ENCODE measurements around the gene PDE8B. TPM values are rescaled to one million over a fixed set of nuclear protein-coding genes. Genes with fewer than 3 reads are reported as not detected.

The PDE8B gene
- total RNA-seq, 1 donor from 2014 or later = 2.6 TPM

DNA sequence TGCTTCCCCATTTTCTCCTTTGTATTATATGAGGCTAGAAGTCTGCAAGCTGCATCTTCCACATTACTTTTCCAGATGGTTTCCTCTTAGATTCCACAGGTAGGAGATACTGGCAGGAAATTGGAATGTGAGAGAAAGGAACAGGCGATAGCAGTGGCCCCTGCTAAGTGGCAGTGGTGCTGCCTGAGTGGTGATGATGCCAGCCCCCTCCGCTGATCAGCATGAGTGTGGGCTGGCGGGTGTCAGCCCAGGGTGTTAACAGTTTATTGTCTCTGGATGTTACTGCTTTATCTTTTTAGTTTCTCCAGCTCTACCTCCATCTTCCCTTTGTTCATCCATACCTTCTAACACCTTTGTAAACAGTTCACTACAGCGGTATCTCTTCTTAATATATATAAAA, 13.2 kb downstream of the PDE8B start:
- peaks cover 2% of the 10 kb centered on the region for H3K36me3 Mint-ChIP-seq (ENCODE audit: insufficient read depth)
- H3K4me3 Mint-ChIP-seq (ENCODE audit: low read depth) = no peak overlapping the region
- peaks cover 13% of the 10 kb centered on the region for H3K4me1 Mint-ChIP-seq (ENCODE audit: low read depth)
- no peak for DNase-seq (ENCODE audit: low spot score, unreplicated experiment)
- no peak overlapping the region for H3K27ac Mint-ChIP-seq
- no peaks in the 10 kb centered on the region for H3K27me3 Mint-ChIP-seq
- TF ChIP-seq, protein P1, sequence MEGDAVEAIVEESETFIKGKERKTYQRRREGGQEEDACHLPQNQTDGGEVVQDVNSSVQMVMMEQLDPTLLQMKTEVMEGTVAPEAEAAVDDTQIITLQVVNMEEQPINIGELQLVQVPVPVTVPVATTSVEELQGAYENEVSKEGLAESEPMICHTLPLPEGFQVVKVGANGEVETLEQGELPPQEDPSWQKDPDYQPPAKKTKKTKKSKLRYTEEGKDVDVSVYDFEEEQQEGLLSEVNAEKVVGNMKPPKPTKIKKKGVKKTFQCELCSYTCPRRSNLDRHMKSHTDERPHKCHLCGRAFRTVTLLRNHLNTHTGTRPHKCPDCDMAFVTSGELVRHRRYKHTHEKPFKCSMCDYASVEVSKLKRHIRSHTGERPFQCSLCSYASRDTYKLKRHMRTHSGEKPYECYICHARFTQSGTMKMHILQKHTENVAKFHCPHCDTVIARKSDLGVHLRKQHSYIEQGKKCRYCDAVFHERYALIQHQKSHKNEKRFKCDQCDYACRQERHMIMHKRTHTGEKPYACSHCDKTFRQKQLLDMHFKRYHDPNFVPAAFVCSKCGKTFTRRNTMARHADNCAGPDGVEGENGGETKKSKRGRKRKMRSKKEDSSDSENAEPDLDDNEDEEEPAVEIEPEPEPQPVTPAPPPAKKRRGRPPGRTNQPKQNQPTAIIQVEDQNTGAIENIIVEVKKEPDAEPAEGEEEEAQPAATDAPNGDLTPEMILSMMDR (IDR thresholded peaks at IDR 0.05; ENCODE audit: unreplicated experiment) = no peak
- H3K9me3 Mint-ChIP-seq (ENCODE audit: low read depth) = peaks cover 7% of the 10 kb centered on the region

DNA sequence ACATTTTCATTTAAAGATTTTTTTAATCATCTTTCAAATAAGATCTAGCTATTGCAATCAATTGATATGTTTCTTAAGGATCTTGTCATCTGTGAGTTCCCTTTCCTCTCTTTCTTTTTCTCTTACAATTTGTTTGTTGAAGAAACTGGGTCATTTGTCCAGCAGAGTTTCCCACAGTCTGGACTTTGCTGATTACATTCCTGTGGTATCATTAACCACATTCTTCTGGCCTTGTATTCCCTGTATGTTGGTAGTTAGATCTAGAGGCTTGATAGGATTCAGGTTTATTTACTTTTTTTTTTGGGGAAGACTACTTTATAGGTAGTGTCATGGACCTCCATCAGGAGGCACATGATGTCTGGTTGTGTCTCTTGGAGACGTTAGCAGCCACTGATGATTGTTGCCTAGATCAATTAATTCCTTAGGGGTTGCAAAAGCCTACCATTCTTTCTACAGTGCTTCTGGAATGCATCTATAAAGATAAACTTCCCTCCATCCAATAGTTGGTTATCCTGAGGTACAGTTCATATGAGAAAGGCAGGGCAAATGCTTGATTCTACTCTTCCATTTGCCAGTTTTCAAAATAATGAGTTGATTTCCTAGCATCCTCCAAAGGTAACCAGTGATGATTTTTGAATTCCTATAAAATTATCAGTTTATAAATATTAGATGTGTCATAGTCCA, 14.3 kb downstream of the PDE8B start:
- Mint-ChIP-seq H3K27ac (peak overlapping the region; percentile 68), H3K36me3 (ENCODE audit: insufficient read depth) (peaks cover 2% of the 10 kb centered on the region)

GRCh38 chr5:77225531-77225930, 15.1 kb downstream of the PDE8B start:
- TF ChIP-seq, protein P1 (IDR thresholded peaks at IDR 0.05; ENCODE audit: unreplicated experiment) = no peak
- H3K36me3 Mint-ChIP-seq (ENCODE audit: insufficient read depth) = peaks cover 2% of the 10 kb centered on the region
- no peaks in the 10 kb centered on the region for H3K27me3 Mint-ChIP-seq
- H3K27ac Mint-ChIP-seq = no peak overlapping the region
- peaks cover 7% of the 10 kb centered on the region for H3K9me3 Mint-ChIP-seq (ENCODE audit: low read depth)
- H3K4me1 Mint-ChIP-seq (ENCODE audit: low read depth) = peaks cover 12% of the 10 kb centered on the region
- H3K4me3 Mint-ChIP-seq (ENCODE audit: low read depth) = no peak overlapping the region
- DNase-seq (ENCODE audit: low spot score, unreplicated experiment) = no peak

More for the DNA sequence above, 14.3 kb downstream of the PDE8B start:
- no peak for DNase-seq (ENCODE audit: low spot score, unreplicated experiment)
- Mint-ChIP-seq H3K4me1 (ENCODE audit: low read depth) (peaks cover 13% of the 10 kb centered on the region), H3K9me3 (ENCODE audit: low read depth) (peaks cover 7% of the 10 kb centered on the region), H3K4me3 (ENCODE audit: low read depth) (peak overlapping the region; percentile 37), H3K27me3 (no peaks in the 10 kb centered on the region)
- TF ChIP-seq, protein P1 (IDR thresholded peaks at IDR 0.05; ENCODE audit: unreplicated experiment) = no peak

DNA sequence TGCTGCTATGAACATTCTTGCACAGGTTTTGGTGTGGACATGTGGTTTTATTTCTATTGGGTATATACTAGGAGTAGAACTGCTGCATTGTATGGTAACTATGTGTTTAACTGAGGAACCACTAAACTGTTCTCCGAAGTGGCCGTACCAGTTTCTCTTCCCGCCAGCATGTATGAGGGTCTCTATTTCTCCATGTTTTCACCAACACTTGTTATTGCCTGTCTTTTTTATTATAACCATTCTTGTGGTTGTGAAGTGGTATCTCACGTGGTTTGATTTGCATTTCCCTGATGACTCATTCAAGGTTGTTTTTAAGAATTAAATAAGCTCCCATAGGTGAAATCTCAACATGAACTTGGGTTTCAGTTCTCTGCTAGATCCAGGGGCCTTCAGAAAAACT, 19.4 kb downstream of the PDE8B start:
- H3K4me1 Mint-ChIP-seq (ENCODE audit: low read depth) = peaks cover 4% of the 10 kb centered on the region
- H3K9me3 Mint-ChIP-seq (ENCODE audit: low read depth) = peaks cover under 1% of the 10 kb centered on the region
- H3K36me3 Mint-ChIP-seq (ENCODE audit: insufficient read depth) = no peaks in the 10 kb centered on the region
- no peaks in the 10 kb centered on the region for H3K27me3 Mint-ChIP-seq
- no peak overlapping the region for H3K4me3 Mint-ChIP-seq (ENCODE audit: low read depth)
- no peak overlapping the region for H3K27ac Mint-ChIP-seq
- no peak for DNase-seq (ENCODE audit: low spot score, unreplicated experiment)
- TF ChIP-seq, protein P1 (IDR thresholded peaks at IDR 0.05; ENCODE audit: unreplicated experiment) = no peak

GRCh38 chr5:77230727-77231470, 20.4 kb downstream of the PDE8B start:
- Mint-ChIP-seq H3K4me3 (ENCODE audit: low read depth) (no peak overlapping the region), H3K9me3 (ENCODE audit: low read depth) (peaks cover 2% of the 10 kb centered on the region), H3K27ac (no peak overlapping the region), H3K4me1 (ENCODE audit: low read depth) (peaks cover 4% of the 10 kb centered on the region), H3K36me3 (ENCODE audit: insufficient read depth) (no peaks in the 10 kb centered on the region), H3K27me3 (no peaks in the 10 kb centered on the region)
- TF ChIP-seq, protein P1 (IDR thresholded peaks at IDR 0.05; ENCODE audit: unreplicated experiment) = no peak
- no peak for DNase-seq (ENCODE audit: low spot score, unreplicated experiment)
